SU-DHL-6 (cell line): ENCODE results near the gene DNMT3A.
A peak's percentile ranks its signal among the peaks of the same experiment; 100 is the strongest.

ENCODE experiments used
- H2AFZ ChIP-seq: fragments of 200-600 bp; sonication (generic); 2 replicates; pipeline ENCODE4 v1.6.1; 2014; ENCODE audit warnings: low read depth, mild to moderate bottlenecking, moderate library complexity, mixed read lengths, antibody characterized with exemption, low read length; ENCODE audit not compliant: severe bottlenecking
- H3F3A ChIP-seq: fragments of 200-600 bp; shearing (Covaris generic); 2 replicates; pipeline ENCODE4 v1.6.0; 2016; ENCODE audit warnings: antibody characterized with exemption, mild to moderate bottlenecking; ENCODE audit not compliant: insufficient read depth
- H3K27ac ChIP-seq: fragments of 200-600 bp; sonication (generic); 2 replicates; pipeline ENCODE4 v1.5.1; 2016; ENCODE audit warnings: low read depth, mild to moderate bottlenecking, low read length, moderate library complexity, mixed read lengths
- H3K27me3 ChIP-seq: fragments of 200-600 bp; sonication (generic), shearing (Covaris generic); 2 replicates; pipeline ENCODE4 v1.6.0; 2014; ENCODE audit warnings: mild to moderate bottlenecking, low read length
- H3K36me3 ChIP-seq: fragments of 200-600 bp; sonication (generic); 2 replicates; pipeline ENCODE4 v1.6.1; 2014; ENCODE audit warnings: mild to moderate bottlenecking, low read length, mixed read lengths
- H3K4me2 ChIP-seq: fragments of 300-600, 200-600 bp; shearing (Covaris generic), sonication (generic); 2 replicates; pipeline ENCODE4 v1.6.0; 2014; ENCODE audit warnings: low read length, low read depth, mild to moderate bottlenecking; ENCODE audit not compliant: poor library complexity, severe bottlenecking
- H3K4me3 ChIP-seq: fragments of 200-600 bp; sonication (generic); 2 replicates; pipeline ENCODE4 v1.5.1; 2014; ENCODE audit warnings: antibody characterized with exemption, low read length, mild to moderate bottlenecking, mixed read lengths; ENCODE audit not compliant: insufficient read depth, poor library complexity, severe bottlenecking
- H3K79me2 ChIP-seq: fragments of 200-600 bp; sonication (generic); 2 replicates; pipeline ENCODE4 v1.6.1; 2014; ENCODE audit warnings: mild to moderate bottlenecking, low read length, moderate library complexity; ENCODE audit not compliant: insufficient read depth
- H3K9ac ChIP-seq: fragments of 200-600 bp; sonication (generic); 2 replicates; pipeline ENCODE4 v1.7.0; 2014; ENCODE audit warnings: mild to moderate bottlenecking, low read length
- H3K9me2 ChIP-seq: fragments of 200-600 bp; sonication (generic); replicated peaks from 2 replicates; pipeline ENCODE4 v1.6.1; 2014; ENCODE audit warnings: low read length; ENCODE audit not compliant: insufficient read depth
- H3K9me3 ChIP-seq: fragments of 200-600 bp; sonication (generic); 2 replicates; pipeline ENCODE4 v1.6.1; 2014; ENCODE audit warnings: low read length, mixed read lengths; ENCODE audit not compliant: insufficient read depth
- H4K20me1 ChIP-seq: fragments of 200-600 bp; sonication (generic); 2 replicates; pipeline ENCODE4 v1.6.1; 2014; ENCODE audit warnings: low read depth, mild to moderate bottlenecking, antibody characterized with exemption, low read length, moderate library complexity, mixed read lengths
- EZH2phosphoT487 ChIP-seq: fragments of 200-600 bp; sonication (generic), shearing (Covaris generic); conservative IDR thresholded peaks from 2 replicates; pipeline ENCODE4 v1.6.1; 2018; ENCODE audit warnings: mild to moderate bottlenecking, antibody characterized with exemption, low read length, moderate library complexity, mixed read lengths
- TF ChIP-seq, protein P1 (sequence below): fragments of 200-600 bp; sonication (generic); IDR thresholded peaks from one replicate; pipeline ENCODE4 v1.5.1; 2017; ENCODE audit warnings: antibody characterized with exemption, mild to moderate bottlenecking, low read length, moderate library complexity; ENCODE audit not compliant: insufficient read depth, poor library complexity, severe bottlenecking

DNMT3A gene

DNA sequence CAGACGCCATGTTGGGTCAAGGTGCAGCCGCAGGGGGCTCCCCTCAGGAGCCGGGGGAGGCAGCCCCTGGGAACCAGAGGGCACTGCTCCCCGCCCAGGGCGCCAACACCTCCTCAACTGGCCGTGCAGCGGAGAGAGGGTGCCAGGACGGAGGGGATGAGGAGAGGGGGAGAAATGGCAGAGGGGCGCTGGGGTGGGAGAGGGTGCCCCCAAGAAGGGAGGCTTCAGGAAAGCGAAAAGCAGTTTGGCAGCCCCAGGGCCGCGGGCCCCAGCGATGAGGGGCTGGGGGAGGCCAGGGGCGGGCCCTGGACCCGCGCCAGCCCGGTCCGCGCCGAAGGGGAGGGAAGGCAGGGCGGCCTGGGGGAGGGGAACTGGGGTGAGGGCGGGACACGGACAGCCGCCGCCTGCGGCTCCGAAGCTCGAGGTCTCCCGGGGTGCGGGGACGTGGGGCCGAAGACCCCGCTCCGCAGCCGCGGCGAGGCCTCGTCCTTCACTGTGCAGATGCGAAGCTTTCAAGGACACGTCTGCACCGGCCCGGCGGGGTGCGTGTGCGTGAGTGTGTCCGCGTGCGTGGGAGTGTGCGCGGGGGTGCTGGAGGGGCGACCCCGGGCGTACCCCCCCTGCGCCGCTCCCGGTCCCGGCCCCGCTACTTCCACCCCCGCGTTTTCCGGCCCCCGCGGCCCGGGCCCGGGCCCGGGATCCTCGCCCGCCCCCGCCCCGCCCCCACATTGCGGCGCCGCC lies 1.4 kb downstream of the DNMT3A start:
- Histone ChIP-seq H3K4me3 (no peak overlapping the region), H3K4me2 (peak overlapping the region; percentile 28), H3K9me2 (no peaks in the 10 kb centered on the region), H2AFZ (no peak overlapping the region), H3K9ac (no peak overlapping the region), H3K27me3 (no peaks in the 10 kb centered on the region), H4K20me1 (no peaks in the 10 kb centered on the region; the same call in 1 of the 2 replicates), H3K79me2 (no peaks in the 10 kb centered on the region; the same call in 1 of the 2 replicates), H3K9me3 (no peaks in the 10 kb centered on the region), H3K27ac (no peak overlapping the region), H3F3A (no peaks in the 10 kb centered on the region), H3K36me3 (no peaks in the 10 kb centered on the region)
- TF ChIP-seq, protein P1, sequence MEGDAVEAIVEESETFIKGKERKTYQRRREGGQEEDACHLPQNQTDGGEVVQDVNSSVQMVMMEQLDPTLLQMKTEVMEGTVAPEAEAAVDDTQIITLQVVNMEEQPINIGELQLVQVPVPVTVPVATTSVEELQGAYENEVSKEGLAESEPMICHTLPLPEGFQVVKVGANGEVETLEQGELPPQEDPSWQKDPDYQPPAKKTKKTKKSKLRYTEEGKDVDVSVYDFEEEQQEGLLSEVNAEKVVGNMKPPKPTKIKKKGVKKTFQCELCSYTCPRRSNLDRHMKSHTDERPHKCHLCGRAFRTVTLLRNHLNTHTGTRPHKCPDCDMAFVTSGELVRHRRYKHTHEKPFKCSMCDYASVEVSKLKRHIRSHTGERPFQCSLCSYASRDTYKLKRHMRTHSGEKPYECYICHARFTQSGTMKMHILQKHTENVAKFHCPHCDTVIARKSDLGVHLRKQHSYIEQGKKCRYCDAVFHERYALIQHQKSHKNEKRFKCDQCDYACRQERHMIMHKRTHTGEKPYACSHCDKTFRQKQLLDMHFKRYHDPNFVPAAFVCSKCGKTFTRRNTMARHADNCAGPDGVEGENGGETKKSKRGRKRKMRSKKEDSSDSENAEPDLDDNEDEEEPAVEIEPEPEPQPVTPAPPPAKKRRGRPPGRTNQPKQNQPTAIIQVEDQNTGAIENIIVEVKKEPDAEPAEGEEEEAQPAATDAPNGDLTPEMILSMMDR, result no peak
- TF ChIP-seq EZH2phosphoT487, result no peak

DNA sequence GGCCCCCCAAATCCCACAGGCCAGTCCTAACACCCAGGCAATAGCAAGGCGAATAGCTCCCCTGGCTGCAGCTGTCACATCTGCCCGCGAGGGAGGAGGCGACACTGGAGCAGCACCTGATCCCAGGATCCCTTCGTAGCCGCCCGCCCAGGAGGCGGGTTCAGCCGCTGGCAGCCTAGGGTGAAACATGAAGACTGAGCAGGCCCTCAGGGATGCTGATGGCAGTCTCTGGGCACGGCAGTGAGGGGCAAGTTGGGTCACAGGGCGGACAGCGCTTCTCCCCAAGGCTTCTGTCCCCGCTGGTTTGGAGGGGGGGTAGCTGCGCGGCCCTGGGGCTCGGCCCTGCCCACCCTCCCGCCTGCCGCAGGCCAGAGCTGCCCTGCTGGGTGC lies 1.9 kb downstream of the DNMT3A start:
- no peak overlapping the region for H3K4me3 ChIP-seq
- H3K27ac ChIP-seq, result no peak overlapping the region
- H3K79me2 ChIP-seq, result no peaks in the 10 kb centered on the region; the same call in 1 of the 2 replicates
- H3K9me2 ChIP-seq, result no peaks in the 10 kb centered on the region
- H3K27me3 ChIP-seq, result no peaks in the 10 kb centered on the region
- H3F3A ChIP-seq, result no peaks in the 10 kb centered on the region
- H3K9ac ChIP-seq, result no peak overlapping the region
- no peak overlapping the region for H2AFZ ChIP-seq
- no peaks in the 10 kb centered on the region; the same call in 1 of the 2 replicates for H4K20me1 ChIP-seq
- TF ChIP-seq, protein P1, result no peak
- no peak for TF ChIP-seq EZH2phosphoT487
- H3K4me2 ChIP-seq, result no peak overlapping the region
- H3K9me3 ChIP-seq, result no peaks in the 10 kb centered on the region
- H3K36me3 ChIP-seq, result no peaks in the 10 kb centered on the region

- no peaks in the 10 kb centered on the region; the same call in 1 of the 2 replicates for H4K20me1 ChIP-seq
- H3K27me3 ChIP-seq, result no peaks in the 10 kb centered on the region
- no peaks in the 10 kb centered on the region for H3F3A ChIP-seq
- no peak overlapping the region for H2AFZ ChIP-seq
- no peak overlapping the region for H3K4me2 ChIP-seq
- no peaks in the 10 kb centered on the region for H3K36me3 ChIP-seq
- H3K9me2 ChIP-seq, result no peaks in the 10 kb centered on the region
- no peaks in the 10 kb centered on the region for H3K9me3 ChIP-seq
- H3K27ac ChIP-seq, result no peak overlapping the region
- H3K79me2 ChIP-seq, result no peaks in the 10 kb centered on the region; the same call in 1 of the 2 replicates
- H3K4me3 ChIP-seq, result no peak overlapping the region
- no peak overlapping the region for H3K9ac ChIP-seq
- TF ChIP-seq EZH2phosphoT487, result no peak
- TF ChIP-seq, protein P1, result no peak
Observed at GRCh38 chr2:25339211-25339674, 2.5 kb downstream of the DNMT3A start.
